Upper lobe of left lung (tissue), 4 donors: ENCODE data around the gene NKAIN2.

Experiments used
- CTCF ChIP-seq, 6 experiments: fragments of 450-650 bp in 4 of 6; fragments of 200-600 bp in 2 of 6; sonication (generic) in 2 of 6; IDR thresholded peaks; one replicate each; pipeline ENCODE4 v1.5.1; 2016 to 2019; ENCODE audit warnings: antibody characterized with exemption in 6 of 6
- EP300 ChIP-seq, 4 donors: sonication (generic); formaldehyde crosslinking; IDR thresholded peaks; one replicate each; pipeline ENCODE4 v1.5.1; 2017; ENCODE audit warnings: antibody characterized with exemption in 4 of 4, control low read depth in 2 of 4
- POLR2A ChIP-seq, 4 donors: fragments of 450-650 bp; IDR thresholded peaks; one replicate each; pipeline ENCODE4 v1.5.1; 2016 to 2017; ENCODE audit warnings: antibody characterized with exemption in 4 of 4, mild to moderate bottlenecking in 2 of 4
- POLR2AphosphoS5 ChIP-seq, 2 donors: sonication (generic); formaldehyde crosslinking; IDR thresholded peaks; one replicate each; pipeline ENCODE4 v1.5.1; 2017; ENCODE audit warnings: antibody characterized with exemption in 2 of 2

DNA sequence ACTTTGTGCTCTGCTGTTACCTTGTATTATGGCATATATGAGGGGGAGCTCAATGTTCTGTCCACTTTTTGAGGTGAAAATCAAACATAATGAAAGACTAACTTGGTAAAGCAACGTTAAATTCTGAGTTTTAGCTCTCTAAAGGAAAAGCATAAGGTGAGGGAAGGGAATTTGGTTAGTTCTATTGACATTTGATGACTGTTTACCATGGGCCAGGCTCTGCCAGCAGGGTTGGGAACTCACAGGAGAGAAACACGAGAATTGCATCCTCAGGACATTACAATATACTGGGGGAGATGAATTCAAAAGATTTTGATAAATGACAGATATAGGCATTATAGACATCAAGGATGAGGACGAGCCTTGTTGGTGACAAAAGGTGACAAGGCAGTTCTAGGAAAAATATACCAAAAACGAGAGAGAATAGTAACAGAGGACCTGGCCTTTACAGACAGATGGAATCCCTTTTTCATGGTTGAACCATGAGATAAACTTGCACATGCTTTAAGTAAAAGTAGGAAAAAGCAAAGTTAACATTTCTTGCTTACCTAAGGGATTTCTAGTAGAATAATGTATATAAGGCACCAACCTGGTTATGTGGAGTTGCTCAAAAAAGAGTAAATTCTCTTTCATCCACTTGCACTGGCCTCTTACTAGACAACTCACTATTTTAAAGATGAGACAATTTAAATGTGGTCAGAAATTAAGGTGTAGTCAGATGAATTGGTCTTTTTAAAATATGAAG, 191.4 kb downstream of the NKAIN2 start:
- TF ChIP-seq CTCF (IDR thresholded peaks at IDR 0.05) (no peak), POLR2A (IDR thresholded peaks at IDR 0.05) (no peak), POLR2AphosphoS5 (IDR thresholded peaks at IDR 0.05) (no peak), EP300 (IDR thresholded peaks at IDR 0.05) (no peak)
